Right lung (tissue), 5 donors: Measurements from ENCODE around the gene PPFIA2. TPM values are rescaled to one million over a fixed set of nuclear protein-coding genes. Genes with fewer than 3 reads are reported as not detected.
A peak's percentile ranks its signal among the peaks of the same experiment; 100 is the strongest.

Experiments
- DNase-seq, 2 donors: peaks; one replicate each; pipeline ENCODE4 v3.0.0-alpha.2; 2013
- polyA plus RNA-seq, 5 donors: library from polyadenylated mRNA; unstranded; fragments of 120-200 nt; gene quantifications; one replicate each; pipeline versions ENCODE4 v1.2.1 to v1.2.3, GENCODE V29; 2013; ENCODE audit warnings: inconsistent platforms in 1 of 5, low replicate concordance in 1 of 5; ENCODE audit not compliant: insufficient read length in 5 of 5, insufficient read depth in 1 of 5

PPFIA2 gene
- polyA plus RNA-seq, 5 donors = 1.4 to 3.3 (median 2.0) TPM

DNA sequence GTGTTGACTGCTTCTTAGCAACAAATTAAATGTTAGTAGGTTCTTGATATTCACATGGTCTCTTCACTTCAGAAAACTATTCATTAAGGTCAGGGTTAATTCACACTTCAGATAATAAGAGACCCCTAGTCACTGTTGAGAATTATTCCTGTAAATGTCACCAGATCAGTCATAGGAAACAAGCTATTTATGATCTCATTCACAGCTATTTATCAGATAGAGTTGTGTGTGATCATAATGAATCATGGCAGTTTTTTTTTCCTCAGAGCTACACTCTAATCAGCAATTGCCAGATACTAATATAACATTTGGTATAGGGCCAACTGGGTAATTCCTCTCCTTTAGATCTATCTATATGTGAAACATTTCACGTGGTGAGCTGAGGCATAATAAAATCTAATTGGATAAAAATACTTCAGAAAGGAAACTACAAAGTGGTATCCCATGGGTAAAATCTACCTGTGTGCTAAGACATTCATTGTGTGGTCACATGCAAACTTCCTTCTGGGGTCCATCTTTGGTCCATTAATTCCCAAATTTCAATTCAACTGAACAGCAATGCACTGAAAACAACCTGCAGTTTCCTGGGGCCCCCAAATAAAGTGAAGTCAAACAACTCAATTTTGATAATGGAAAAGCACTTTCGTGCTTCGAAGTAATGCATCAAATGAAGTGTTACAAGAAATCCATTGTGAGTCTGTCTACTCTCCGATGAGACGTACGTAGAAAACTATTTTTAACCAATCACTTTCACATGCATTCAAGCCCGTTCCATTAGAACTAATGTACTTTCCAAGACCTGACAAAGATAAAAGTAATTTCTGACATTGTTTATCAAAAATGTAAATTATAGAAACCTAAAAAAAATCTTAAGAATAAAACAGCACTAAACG lies 484.3 kb downstream of the PPFIA2 start:
- no peak for DNase-seq

DNA sequence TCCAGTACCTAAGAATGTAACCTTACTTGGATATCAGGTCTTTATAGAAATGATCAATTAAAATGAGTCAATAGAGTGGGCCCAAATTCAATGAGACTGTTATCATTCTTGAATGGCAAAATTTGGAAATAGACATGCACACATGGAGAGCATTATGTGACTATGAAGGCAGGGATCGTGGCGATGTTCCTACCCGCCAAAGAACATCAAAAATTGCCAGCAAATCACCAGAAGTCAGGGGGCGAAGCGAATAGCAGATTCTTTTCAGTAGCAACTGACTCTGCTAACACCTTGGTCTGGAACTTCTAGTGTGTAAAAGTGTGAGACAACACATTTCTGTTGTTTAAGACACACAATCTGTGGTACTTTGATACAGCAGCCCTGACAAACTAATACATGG lies 488.8 kb downstream of the PPFIA2 start:
- no peak for DNase-seq

DNA sequence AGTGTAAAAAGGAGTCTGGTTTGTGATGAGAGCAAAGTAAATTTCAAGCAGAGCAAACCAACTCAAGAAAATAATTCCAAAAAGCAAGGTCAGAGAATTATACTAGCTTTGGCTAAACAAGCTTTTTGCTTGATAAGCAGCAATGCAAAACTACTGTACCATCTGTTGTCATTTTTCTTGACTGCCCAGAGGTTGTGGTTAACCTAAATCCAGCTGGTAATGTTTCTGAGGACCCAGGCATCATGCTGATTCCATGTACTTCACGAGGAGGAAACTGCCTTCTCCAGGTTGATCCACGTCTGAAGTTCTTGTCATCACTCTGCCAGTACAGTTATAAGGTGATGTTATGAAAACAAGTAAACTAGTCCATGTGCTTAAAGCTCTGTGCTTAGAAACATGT lies 496.1 kb downstream of the PPFIA2 start:
- no peak for DNase-seq

DNA sequence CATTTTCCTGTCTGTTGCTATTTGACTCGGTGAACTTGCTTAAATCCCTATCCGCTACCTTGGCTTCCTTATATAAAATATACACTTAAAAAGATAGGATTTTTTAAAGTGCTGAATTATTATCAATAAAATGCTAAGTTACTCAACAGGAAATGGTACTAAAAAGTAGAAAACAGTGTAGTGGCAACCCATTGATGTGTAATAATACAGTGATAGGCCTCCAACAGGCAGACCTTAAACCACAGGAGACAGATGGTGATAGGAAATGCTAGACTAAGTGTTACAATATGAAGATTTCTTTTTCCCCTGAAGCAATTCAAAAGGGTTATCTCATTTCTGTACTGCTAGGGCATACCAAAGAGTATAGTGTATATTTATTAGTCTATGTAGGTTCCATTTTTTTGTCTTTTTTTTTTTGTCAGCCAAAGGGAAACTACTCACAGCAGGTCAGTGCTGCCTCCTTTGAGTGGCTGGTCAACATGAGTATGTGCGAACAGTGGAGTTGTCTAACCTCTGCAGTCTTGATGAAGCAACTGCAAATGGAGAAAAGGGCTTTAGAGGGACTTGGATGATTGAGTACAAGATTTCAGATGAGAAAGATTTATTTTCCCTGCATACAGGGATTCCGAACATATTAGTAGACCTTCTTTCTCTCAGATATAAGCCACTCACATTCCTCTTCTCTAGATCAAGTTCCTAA lies 497.5 kb downstream of the PPFIA2 start:
- DNase-seq = no peak

DNA sequence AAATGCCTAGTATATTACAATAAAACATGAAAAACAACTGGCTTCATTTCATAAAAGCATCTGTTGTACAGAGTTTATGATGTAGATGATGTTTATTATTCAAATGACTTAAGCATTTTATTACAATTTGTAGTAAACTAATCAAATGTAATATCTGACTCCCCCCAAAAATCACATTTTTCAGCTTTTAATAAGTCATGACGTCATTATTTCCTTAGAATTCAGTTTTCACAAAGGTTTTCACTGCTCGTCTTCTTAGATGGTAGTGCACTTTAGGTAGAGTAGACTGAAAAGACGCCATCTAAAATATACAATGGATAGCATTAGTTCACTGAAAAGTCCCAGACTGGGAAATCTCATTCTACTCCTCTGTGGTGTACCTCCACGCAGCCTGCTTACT lies 499.8 kb downstream of the PPFIA2 start:
- DNase-seq = no peak

DNA sequence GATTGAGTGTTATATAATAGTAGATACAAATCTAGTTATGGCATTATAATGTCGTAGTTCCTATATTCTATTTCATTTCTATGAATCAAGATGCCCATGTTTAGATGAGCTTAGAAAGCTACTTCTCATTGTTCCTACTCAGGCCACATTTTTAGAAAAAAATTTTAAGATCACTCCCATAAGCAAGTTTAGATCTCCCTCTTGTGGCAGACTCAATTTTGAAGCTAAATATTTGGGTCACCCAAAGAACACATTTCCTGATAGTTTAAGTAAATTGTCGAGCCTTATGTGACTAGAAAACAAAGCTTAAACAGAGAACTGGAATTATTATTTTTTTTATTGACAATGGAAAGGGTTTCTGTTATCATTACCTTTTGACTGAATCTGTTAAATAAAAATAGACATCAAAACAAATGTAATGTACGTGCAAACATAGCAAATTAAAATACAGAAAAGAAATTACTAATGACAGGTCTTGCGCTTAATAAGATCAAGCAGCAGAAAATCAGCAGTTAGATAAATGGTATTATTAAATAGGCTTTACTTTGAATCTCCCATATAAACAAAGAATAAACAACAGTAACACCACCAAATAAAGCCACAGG lies 501.1 kb downstream of the PPFIA2 start:
- peak; percentile 34 for DNase-seq

DNA sequence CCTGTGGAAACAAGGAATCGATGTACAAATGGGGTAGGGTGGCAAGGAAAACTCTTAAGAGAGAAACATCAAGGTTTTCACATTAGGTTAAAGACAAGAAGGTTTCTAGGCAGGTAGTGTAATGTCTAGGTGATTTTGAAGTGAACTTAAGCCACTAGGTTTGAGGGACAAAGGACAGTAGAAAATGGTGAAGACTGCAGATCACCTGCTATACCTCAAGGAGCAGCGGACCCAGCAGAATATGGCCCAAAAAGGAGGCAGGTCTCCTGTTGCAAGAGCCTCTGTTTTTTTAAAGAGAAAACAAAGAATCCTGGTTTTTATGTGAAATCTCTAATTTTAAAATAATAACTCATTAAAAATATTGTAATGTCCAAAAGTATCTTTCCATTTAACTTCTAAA lies 503.2 kb downstream of the PPFIA2 start:
- no peak for DNase-seq

DNA sequence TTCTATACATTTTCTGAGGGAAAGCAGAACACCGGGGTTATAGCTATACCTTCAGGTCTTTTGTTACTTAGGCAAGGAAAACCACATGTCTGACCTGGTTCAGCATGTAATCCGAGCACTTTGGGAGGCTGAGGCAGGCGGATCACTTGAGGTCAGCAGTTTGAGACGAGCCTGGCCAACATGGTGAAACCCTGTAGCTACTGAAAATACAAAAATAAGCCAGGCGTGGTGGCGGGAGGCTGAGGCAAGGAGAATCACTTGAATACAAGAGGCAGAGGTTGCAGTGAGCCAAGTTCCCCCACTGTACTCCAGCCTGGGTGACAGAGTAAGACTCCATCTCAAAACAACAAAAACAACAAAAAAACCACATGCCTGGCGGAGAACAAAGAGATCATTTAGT lies 503.7 kb downstream of the PPFIA2 start:
- no peak for DNase-seq

DNA sequence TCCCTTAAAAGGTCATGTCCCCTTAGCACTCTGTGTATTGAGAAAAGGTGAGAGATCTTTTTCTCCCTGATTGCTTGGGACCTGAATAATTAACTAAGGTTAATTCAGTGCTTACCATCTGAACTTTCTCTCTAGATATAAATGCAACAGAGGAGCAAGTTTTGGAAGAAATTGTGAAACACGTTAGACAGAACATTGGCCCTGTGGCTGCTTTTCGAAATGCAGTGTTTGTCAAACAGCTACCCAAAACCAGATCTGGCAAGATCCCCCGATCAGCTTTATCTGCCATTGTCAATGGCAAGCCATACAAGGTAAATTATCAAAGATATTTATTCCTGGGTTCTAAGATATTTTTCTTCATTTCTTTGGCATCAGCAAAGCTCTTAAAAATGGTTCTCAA lies 505.8 kb downstream of the PPFIA2 start:
- DNase-seq = no peak

DNA sequence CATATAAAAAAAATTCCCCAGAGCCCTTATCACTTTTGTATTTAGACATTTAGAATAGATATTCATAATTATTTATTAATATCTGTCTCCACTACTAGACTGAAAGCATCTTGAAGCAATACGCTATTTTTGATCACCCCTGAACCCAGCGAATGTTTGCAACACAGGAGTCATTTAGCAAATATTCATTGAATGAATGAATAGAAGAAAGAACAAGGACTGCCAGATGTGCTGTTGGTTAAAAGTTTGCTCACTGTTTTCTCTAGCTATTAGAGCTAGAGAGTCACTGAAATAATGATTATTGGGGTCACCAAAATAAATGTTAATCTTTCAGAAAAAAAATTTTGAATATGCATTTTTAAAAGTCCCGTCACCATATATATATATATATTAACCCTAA lies 506.9 kb downstream of the PPFIA2 start:
- DNase-seq = no peak

DNA sequence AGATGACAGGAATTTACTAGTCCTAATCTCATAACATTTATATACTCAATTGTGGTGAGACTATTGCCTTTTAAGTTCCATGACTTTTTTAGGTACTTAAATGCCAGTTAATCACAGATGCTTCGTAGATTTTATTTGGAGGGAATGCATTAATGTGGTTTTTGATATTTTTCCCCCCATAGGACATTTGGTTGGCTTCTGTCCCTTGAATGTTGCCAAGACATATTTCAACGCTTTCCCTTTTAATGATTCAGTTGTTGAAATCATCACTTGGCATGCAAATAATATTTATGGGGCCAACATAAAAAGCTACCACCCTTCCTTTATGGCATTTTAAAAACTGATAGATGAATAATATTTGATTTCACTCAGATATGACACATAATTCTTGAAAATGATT lies 509.2 kb downstream of the PPFIA2 start:
- no peak for DNase-seq

DNA sequence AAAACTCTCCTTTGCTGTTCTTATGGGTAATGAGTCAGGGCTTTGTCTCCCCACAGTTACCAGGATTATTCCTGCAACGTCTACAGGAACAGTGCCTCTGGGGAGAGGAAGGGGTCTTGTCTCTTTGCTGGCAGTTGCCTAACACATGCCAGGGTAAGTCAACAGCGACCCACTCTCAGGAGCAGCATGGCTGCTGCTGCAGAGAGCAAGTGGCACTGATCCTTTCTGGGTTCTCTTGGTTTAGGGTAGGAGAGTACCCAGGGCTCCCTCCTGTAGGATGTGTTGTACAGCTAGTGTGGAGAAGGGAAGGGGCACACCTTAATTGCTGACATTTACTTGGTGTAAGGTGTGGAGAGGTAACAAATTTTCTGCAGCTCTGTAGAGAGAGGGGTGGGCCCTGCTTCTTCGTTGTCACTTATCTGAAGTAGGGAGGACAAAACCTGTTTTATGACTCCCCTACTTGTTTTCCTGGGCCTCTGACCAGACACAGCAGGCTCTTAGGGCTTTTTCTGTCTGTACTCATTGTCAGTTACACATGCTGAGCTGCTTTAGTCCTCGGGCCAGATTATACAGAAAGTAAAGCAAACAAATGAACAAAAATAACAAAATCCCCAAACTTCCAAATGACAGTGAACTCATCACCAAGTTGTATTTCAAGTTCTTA lies 513.1 kb downstream of the PPFIA2 start:
- DNase-seq = no peak

DNA sequence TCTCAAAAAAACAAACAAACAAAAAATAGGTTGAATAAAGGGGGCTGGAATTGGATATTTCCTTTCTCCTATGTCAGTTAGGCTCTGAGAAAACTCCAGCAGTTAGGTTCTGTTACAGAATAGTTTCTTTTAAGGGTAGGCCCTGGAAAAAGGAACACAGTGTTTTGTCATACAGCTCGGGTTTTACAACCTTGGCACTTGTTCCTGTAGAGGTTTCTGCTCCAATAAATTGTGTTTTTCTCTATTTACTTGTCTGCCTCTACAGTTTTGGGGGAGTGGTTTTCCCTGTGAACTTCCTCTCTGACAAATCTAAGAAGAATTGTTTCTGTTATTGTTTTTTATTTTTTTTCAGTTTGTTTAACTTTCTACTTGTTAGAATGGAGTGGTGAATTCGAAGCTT lies 513.7 kb downstream of the PPFIA2 start:
- no peak for DNase-seq

DNA sequence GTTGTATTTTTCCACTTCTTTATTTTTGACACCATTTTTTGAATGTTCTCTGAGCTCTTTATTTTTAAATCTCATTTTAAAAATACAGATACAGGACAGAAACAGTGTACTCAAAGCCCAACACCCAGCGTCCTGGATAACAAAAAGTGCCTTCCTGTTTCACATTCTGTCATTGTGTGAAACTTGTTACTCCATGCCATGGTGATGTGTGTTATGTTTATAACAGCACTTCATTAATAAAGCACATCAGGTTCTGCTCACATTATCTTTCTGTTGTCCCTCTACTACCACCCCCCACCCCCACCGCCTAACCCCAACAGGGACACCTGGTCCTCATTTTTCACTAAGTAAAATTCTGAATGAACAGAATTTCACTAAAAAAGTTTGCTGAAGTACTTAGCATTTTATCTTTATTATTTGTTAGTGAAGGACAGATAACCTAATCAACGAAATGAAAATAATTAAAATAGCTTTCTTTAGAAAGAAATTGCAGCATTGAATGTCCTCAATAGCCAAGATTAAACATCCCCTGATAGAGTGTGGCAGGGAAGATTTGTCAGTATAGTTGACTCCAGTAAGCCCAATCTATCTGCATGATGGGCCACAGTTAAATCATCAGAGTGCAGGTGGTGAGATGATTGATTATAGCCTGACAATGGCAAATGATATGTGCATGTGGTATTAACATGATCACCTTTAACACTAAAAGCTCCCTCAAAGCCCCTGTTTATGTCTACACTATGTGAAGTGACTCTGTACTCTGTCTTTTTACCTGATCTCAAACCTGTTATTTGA lies 527.4 kb downstream of the PPFIA2 start:
- DNase-seq = no peak

DNA sequence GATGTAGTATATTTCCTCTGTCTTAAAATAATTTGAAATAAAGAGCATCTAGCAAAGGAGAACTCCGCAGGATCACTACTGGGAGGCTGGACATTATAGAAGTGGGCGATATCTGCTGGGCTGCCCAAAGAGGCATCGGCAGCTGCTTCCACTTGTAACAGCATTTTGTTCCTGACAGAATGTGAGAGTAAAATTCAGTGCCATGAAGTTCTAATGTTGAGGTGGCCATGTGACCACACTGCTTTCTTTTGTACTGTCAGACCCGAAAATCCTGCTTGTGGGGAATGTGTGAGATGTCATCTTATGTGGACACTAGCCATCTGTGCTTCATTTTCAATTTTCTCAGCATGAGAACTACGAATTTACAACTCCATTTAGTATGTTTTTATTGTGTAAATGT lies 529.4 kb downstream of the PPFIA2 start:
- no peak for DNase-seq

DNA sequence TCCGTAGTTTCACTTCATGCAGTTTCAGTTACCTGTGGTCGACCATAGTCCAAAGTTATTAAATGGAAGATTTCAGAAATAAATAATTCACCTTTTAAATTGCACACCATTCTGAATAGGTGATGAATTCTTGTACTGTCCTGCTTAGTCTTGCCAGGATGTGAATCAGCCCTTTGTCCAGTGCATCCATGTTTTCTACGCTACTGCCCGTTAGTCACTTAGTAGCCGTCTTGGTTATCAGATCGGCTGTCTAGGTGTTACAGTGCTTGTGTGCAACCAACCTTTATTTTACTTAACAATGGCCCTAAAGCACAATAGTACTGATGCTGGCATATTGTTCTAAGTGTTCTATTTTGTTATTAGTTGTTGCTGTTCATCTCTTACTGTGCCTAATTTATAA lies 534.5 kb downstream of the PPFIA2 start:
- DNase-seq = no peak

DNA sequence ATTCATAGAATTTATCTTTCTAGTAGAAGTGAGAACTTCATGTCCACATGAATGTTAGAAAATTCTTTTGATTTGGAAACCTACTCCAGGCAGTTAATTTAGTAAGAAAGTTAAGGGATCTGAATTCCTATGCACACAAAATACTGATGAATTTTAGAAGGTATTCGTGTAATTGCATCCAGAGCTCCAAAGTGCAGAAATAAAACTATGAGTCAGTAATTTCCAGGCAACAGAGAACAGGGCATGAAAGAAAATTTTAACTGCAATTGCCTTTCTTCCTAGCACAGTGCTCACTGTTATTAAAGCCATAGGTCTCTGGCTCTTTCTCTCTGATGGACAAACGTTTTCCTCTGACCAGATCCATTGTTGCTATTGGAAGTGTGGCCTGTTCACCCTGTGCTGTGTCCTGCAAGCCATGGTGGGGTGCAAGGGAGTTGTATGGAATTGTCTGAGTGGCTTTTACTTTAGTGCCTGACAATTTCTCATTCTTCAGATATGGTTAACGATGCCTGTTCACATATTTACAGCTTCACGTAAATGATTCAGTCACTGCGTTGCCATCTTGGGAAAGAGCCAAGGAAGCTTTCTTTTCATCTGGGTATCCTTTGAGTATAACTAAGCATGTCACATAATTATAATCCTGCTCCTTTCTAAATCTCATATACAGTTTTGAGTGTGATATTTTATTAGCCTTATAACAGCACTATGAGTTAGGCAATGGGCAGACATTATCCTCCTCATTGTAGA lies 536.1 kb downstream of the PPFIA2 start:
- no peak for DNase-seq

DNA sequence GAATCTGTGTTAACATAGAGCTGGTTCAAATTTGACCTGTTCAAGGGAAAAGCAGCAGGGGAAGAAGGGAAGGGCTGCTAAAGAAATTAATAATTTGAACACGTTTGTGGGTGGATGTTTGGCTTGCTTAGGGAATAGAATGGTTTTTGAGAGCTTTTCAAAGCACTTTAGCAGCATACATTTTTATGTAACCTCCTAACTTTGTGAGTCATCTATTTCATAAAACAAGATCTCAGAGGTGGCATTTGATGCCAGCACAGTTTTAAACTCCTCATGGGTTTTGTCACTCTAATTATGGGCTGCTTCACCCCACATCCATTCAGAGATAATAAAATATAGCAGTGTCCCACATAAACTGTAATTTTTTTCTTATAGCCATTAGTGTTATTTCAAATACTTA lies 537.5 kb downstream of the PPFIA2 start:
- no peak for DNase-seq

DNA sequence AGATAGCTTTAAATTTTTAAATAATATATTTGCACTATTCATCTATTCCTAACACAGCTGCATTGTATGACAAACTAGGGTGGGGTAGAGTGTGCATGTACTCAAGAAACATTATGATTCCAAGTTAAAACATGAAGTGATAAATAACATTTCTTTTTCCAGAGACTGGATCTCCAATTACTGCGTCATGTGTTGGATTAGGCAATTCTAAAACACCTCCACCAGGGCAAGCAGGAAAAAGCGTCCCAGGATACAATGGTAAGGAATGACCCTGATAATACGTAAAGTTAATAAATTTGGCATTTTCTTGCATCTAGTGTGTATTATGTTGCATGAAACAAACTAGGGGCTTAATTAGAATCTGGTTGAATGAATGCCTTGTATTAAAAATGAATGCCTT lies 542.4 kb downstream of the PPFIA2 start:
- no peak for DNase-seq

DNA sequence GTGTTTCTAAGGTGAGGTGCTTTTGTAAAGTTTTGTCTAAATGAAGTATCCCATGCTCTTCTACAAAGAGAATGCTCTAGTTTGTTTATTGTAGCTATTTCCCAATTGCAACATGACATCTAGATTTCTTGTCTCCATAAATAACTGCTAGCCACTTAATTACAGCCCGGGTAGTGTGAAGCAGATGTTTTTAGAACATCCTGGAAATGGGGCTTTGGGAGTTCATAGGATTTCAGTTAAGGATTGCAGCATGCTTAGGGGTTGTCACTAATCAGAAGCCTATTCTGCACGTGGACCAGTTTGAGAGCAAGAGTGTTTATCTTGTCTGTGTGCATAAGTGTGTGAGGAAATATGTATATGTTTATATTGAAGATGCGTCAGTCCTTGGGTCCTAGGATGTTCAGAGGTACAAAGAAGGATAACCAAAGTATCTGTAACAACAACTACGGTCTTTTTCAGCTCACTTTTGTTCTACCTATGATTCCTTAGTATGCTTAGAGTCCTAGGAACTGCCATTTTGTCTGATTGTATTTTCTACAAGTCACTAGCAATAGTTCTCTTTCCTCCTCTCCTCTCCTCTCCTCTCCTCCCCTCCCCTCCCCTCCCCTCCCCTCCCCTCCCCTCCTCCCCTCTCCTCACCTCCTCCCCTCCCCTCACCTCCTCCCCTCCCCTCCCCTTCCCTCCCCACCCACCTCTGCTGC lies 546.0 kb downstream of the PPFIA2 start:
- DNase-seq = no peak
